ENCODE measurements around the gene CAMK1D.

GRCh38 chr10:12550994-12551393 is 201.6 kb downstream of the CAMK1D start:
- TF ChIP-seq CTCF (IDR thresholded peaks at IDR 0.05; ENCODE audit: extremely low read depth in 1 of 2, insufficient read depth in 1 of 2, low read depth in 1 of 2, low read length in 2 of 2) (no peak), EZH2 (IDR thresholded peaks at IDR 0.05; ENCODE audit: borderline replicate concordance, low read depth, low read length, severe bottlenecking) (no peak), POLR2A (IDR thresholded peaks at IDR 0.05; ENCODE audit: low read depth, low read length) (no peak), POLR2AphosphoS5 (IDR thresholded peaks at IDR 0.05; ENCODE audit: insufficient read depth, low read depth, low read length) (no peak), FOS (IDR thresholded peaks at IDR 0.05; ENCODE audit: borderline replicate concordance, insufficient read depth, low read length) (no peak), MYC (IDR thresholded peaks at IDR 0.05; ENCODE audit: low read depth, low read length) (no peak)

All from endothelial cell of umbilical vein (primary cell).